ENCODE results near the gene EPB41L1. TPM values are rescaled to one million over a fixed set of nuclear protein-coding genes. Genes with fewer than 3 reads are reported as not detected.

Gene EPB41L1
- total RNA-seq, 1 experiment from 2014 or later = 134 TPM

GRCh38 chr20:36240076-36240475 is 85.5 kb downstream of the EPB41L1 start:
- peaks cover 15% of the 10 kb centered on the region for H4K20me1 ChIP-seq (ENCODE audit: insufficient read depth)

GRCh38 chr20:36241678-36242077 is 87.1 kb downstream of the EPB41L1 start:
- Histone ChIP-seq H4K20me1 (ENCODE audit: insufficient read depth) (peaks cover 19% of the 10 kb centered on the region), H3K4me1 (replicated peaks; ENCODE audit: insufficient read depth) (peaks cover 16% of the 10 kb centered on the region), H3K9me2 (ENCODE audit: insufficient read depth) (no peaks in the 10 kb centered on the region), H3K4me2 (no peak overlapping the region), H3K4me3 (no peak overlapping the region), H2AFZ (no peak overlapping the region), H3F3A (ENCODE audit: insufficient read depth, low read depth) (0 out of 2 replicates have a peak, but pooled peaks cover 4% of the 10 kb centered on the region), H3K27me3 (ENCODE audit: insufficient read depth, low read depth) (no peaks in the 10 kb centered on the region), H3K27ac (no peak overlapping the region), H3K36me3 (ENCODE audit: low read depth) (peaks cover 17% of the 10 kb centered on the region; the same call in 1 of the 2 replicates), H3K9me3 (ENCODE audit: insufficient read depth, low read depth) (no peaks in the 10 kb centered on the region), H3K79me2 (ENCODE audit: low read depth) (peaks cover 45% of the 10 kb centered on the region)
- CTCF ChIA-PET = interaction anchor here (0.7 kb wide), 1 partner anchor 220 kb away, joined by 10 read pairs; no protein-coding TSS in a partner anchor
- no peak for DNase-seq
- POLR2A ChIA-PET (ENCODE audit: unreplicated experiment) = no interaction called here
- intact Hi-C loops (cut with micrococcal nuclease; ENCODE audit: unreplicated experiment) = no loop called here
- BruUV-seq (replicated peaks) = no TSS peak
- no peak for TF ChIP-seq EZH2 (IDR thresholded peaks at IDR 0.05; ENCODE audit: low read depth)
- TF ChIP-seq CTCF (conservative IDR thresholded peaks at IDR 0.05) = no peak

More at GRCh38 chr20:36240076-36240475, 85.5 kb downstream of the EPB41L1 start:
- H3K4me1 ChIP-seq (replicated peaks; ENCODE audit: insufficient read depth) = peaks cover 16% of the 10 kb centered on the region
- no TSS peak for BruUV-seq (replicated peaks)
- no peaks in the 10 kb centered on the region for H3K27me3 ChIP-seq (ENCODE audit: insufficient read depth, low read depth)
- H3K4me3 ChIP-seq = no peak overlapping the region
- no peak overlapping the region for H3K4me2 ChIP-seq
- H3K36me3 ChIP-seq (ENCODE audit: low read depth) = 0 out of 2 replicates have a peak, but pooled peaks cover 4% of the 10 kb centered on the region
- no peak overlapping the region for H2AFZ ChIP-seq
- H3K27ac ChIP-seq = no peak overlapping the region
- H3K79me2 ChIP-seq (ENCODE audit: low read depth) = peaks cover 50% of the 10 kb centered on the region
- no peaks in the 10 kb centered on the region for H3K9me3 ChIP-seq (ENCODE audit: insufficient read depth, low read depth)
- intact Hi-C loops (cut with micrococcal nuclease; ENCODE audit: unreplicated experiment) = no loop called here
- POLR2A ChIA-PET (ENCODE audit: unreplicated experiment) = no interaction called here
- CTCF ChIA-PET = no interaction called here
- H3K9me2 ChIP-seq (ENCODE audit: insufficient read depth) = no peaks in the 10 kb centered on the region
- 0 out of 2 replicates have a peak, but pooled peaks cover 4% of the 10 kb centered on the region for H3F3A ChIP-seq (ENCODE audit: insufficient read depth, low read depth)
- no peak for TF ChIP-seq EZH2 (IDR thresholded peaks at IDR 0.05; ENCODE audit: low read depth)
- TF ChIP-seq CTCF (conservative IDR thresholded peaks at IDR 0.05) = no peak
- DNase-seq = no peak

- CTCF ChIA-PET = no interaction called here
- peaks cover 34% of the 10 kb centered on the region for H3K36me3 ChIP-seq (ENCODE audit: low read depth)
- no peak overlapping the region for H3K4me3 ChIP-seq
- intact Hi-C loops (cut with micrococcal nuclease; ENCODE audit: unreplicated experiment) = no loop called here
- no peaks in the 10 kb centered on the region for H3K9me2 ChIP-seq (ENCODE audit: insufficient read depth)
- POLR2A ChIA-PET (ENCODE audit: unreplicated experiment) = interaction anchor here (0.5 kb wide), 1 partner anchor 77 kb away, joined by 3 read pairs; no protein-coding TSS in a partner anchor
- no peak overlapping the region for H3K27ac ChIP-seq
- H3K4me1 ChIP-seq (replicated peaks; ENCODE audit: insufficient read depth) = no peaks in the 10 kb centered on the region
- no peak overlapping the region for H3K4me2 ChIP-seq
- H3K9me3 ChIP-seq (ENCODE audit: insufficient read depth, low read depth) = no peaks in the 10 kb centered on the region
- H3K27me3 ChIP-seq (ENCODE audit: insufficient read depth, low read depth) = no peaks in the 10 kb centered on the region
- H3F3A ChIP-seq (ENCODE audit: insufficient read depth, low read depth) = no peaks in the 10 kb centered on the region
- no peak for TF ChIP-seq EZH2 (IDR thresholded peaks at IDR 0.05; ENCODE audit: low read depth)
- TF ChIP-seq CTCF (conservative IDR thresholded peaks at IDR 0.05) = no peak
- peaks cover 25% of the 10 kb centered on the region for H3K79me2 ChIP-seq (ENCODE audit: low read depth)
- no peak for DNase-seq
- H4K20me1 ChIP-seq (ENCODE audit: insufficient read depth) = peaks cover 22% of the 10 kb centered on the region; the same call in 1 of the 2 replicates
- BruUV-seq (replicated peaks) = no TSS peak
- H2AFZ ChIP-seq = no peak overlapping the region
These were observed 89.2 kb downstream of the EPB41L1 start for GRCh38 chr20:36243726-36244125.
